Measurements from ENCODE around the gene LEFTY1. TPM values are rescaled to one million over a fixed set of nuclear protein-coding genes. Genes with fewer than 3 reads are reported as not detected.

The LEFTY1 gene
- total RNA-seq, 3 donors from 2014 or later, result 0.48 TPM; not detected in 2

GRCh38 chr1:225881959-225882693 is 6.8 kb downstream of the LEFTY1 start, which contains the start of gene TMEM63A:
TMEM63A (minus strand) TSS chr1:225882380; CDS start chr1:225877580, 4,800 bp downstream.
- Histone ChIP-seq H3K27me3 (no peaks in the 10 kb centered on the region), H3K4me1 (peaks cover 9 to 14% of the 10 kb centered on the region in 2 donors), H3K36me3 (no peaks in the 10 kb centered on the region), H3K9me3 (no peaks in the 10 kb centered on the region), H3K4me3 (peak within 1 kb of the TSS; percentile 92 to 98 (median 95)), H3K27ac (peak within 1 kb of the TSS; percentile 96 to 98)
- intact Hi-C loops (cut with DNase I; ENCODE audit: low total_unique reads), result loop anchor here (5.0 kb wide), 1 partner anchor 40 kb away; the partner anchor contains the start of gene PYCR2
- TF ChIP-seq CTCF (IDR thresholded peaks at IDR 0.05) (peak in 2 of 3 donors; percentile 40), POLR2A (IDR thresholded peaks at IDR 0.05) (peak; percentile 70), POLR2AphosphoS5 (IDR thresholded peaks at IDR 0.05) (peak; percentile 27 to 58 (median 52))
- peak; percentile 83 to 88 for DNase-seq (ENCODE audit: low spot score in 2 of 2)

GRCh38 chr1:225881081-225881958 is 7.6 kb downstream of the LEFTY1 start:
- Histone ChIP-seq H3K27ac (peak overlapping the region; percentile 96 to 98), H3K4me3 (peak overlapping the region; percentile 92 to 98 (median 95)), H3K9me3 (no peaks in the 10 kb centered on the region), H3K4me1 (peaks cover 9 to 14% of the 10 kb centered on the region in 2 donors), H3K27me3 (no peaks in the 10 kb centered on the region), H3K36me3 (no peaks in the 10 kb centered on the region)
- DNase-seq (ENCODE audit: low spot score in 2 of 2), result peak; percentile 55 to 74
- TF ChIP-seq POLR2A (IDR thresholded peaks at IDR 0.05) (no peak), POLR2AphosphoS5 (IDR thresholded peaks at IDR 0.05) (no peak), CTCF (IDR thresholded peaks at IDR 0.05) (no peak)
- intact Hi-C loops (cut with DNase I; ENCODE audit: low total_unique reads), result loop anchor here (5.0 kb wide), 1 partner anchor 41 kb away; the partner anchor contains the start of gene PYCR2

- DNase-seq (ENCODE audit: low spot score in 2 of 2), result no peak
- TF ChIP-seq POLR2A (IDR thresholded peaks at IDR 0.05) (no peak), CTCF (IDR thresholded peaks at IDR 0.05) (no peak), POLR2AphosphoS5 (IDR thresholded peaks at IDR 0.05) (no peak)
- H3K27me3 ChIP-seq, result no peaks in the 10 kb centered on the region
- no peaks in the 10 kb centered on the region for H3K36me3 ChIP-seq
- intact Hi-C loops (cut with DNase I; ENCODE audit: low total_unique reads), result loop anchor here (5.0 kb wide), 1 partner anchor 42 kb away; the partner anchor contains the start of gene PYCR2
- peak overlapping the region; percentile 92 to 98 (median 95) for H3K4me3 ChIP-seq
- H3K27ac ChIP-seq, result peak overlapping the region; percentile 96 to 98
- H3K9me3 ChIP-seq, result no peaks in the 10 kb centered on the region
- peaks cover 9 to 14% of the 10 kb centered on the region in 2 donors for H3K4me1 ChIP-seq
Observed at GRCh38 chr1:225880636-225881035, 8.3 kb downstream of the LEFTY1 start.

GRCh38 chr1:225880222-225880588 is 8.7 kb downstream of the LEFTY1 start:
- intact Hi-C loops (cut with DNase I; ENCODE audit: low total_unique reads), result loop anchor here (5.0 kb wide), 1 partner anchor 42 kb away; the partner anchor contains the start of gene PYCR2
- Histone ChIP-seq H3K4me1 (peaks cover 9 to 16% of the 10 kb centered on the region in 2 donors), H3K27ac (peak overlapping the region; percentile 96 to 98), H3K36me3 (no peaks in the 10 kb centered on the region), H3K9me3 (no peaks in the 10 kb centered on the region), H3K27me3 (no peaks in the 10 kb centered on the region), H3K4me3 (peak overlapping the region in 2 of 3 donors; percentile 92 to 98)
- no peak for TF ChIP-seq POLR2AphosphoS5 (IDR thresholded peaks at IDR 0.05)
- DNase-seq (ENCODE audit: low spot score in 2 of 2), result no peak

GRCh38 chr1:225879521-225880221 is 9.3 kb downstream of the LEFTY1 start:
- intact Hi-C loops (cut with DNase I; ENCODE audit: low total_unique reads), result loop anchor here (5.0 kb wide), 1 partner anchor 43 kb away; the partner anchor contains the start of gene PYCR2
- H3K4me3 ChIP-seq, result peak overlapping the region in 2 of 3 donors; percentile 92 to 98
- H3K27me3 ChIP-seq, result no peaks in the 10 kb centered on the region
- H3K36me3 ChIP-seq, result no peaks in the 10 kb centered on the region
- peak overlapping the region; percentile 96 to 98 for H3K27ac ChIP-seq
- H3K9me3 ChIP-seq, result no peaks in the 10 kb centered on the region
- H3K4me1 ChIP-seq, result peaks cover 9 to 18% of the 10 kb centered on the region in 2 donors
- peak in 1 of 2 donors; percentile 51 for DNase-seq (ENCODE audit: low spot score in 2 of 2)
- TF ChIP-seq POLR2AphosphoS5 (IDR thresholded peaks at IDR 0.05) (no peak), POLR2A (IDR thresholded peaks at IDR 0.05) (no peak), CTCF (IDR thresholded peaks at IDR 0.05) (no peak)
